ENCODE results near the gene SLC7A14.

DNA sequence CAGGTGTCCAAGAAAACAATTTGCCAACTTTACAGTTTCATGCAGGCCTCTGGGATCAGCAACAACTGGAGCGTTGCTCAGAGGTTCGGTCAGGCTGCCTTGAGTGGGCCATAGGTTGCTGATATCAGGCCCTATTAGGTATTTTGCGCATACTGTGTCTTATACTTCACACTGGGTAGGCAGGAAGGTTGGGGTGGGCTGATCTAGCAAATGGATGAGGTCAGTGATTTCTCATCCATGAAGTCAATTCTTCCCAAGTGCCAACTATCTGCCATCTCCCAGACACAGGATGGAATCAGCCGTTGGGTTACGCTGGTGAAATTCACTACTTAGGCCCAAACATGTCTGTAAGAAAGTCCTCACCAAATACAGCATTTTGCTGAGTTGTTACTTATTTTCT lies 77.6 kb downstream of the SLC7A14 start:
- TF ChIP-seq, protein P1, sequence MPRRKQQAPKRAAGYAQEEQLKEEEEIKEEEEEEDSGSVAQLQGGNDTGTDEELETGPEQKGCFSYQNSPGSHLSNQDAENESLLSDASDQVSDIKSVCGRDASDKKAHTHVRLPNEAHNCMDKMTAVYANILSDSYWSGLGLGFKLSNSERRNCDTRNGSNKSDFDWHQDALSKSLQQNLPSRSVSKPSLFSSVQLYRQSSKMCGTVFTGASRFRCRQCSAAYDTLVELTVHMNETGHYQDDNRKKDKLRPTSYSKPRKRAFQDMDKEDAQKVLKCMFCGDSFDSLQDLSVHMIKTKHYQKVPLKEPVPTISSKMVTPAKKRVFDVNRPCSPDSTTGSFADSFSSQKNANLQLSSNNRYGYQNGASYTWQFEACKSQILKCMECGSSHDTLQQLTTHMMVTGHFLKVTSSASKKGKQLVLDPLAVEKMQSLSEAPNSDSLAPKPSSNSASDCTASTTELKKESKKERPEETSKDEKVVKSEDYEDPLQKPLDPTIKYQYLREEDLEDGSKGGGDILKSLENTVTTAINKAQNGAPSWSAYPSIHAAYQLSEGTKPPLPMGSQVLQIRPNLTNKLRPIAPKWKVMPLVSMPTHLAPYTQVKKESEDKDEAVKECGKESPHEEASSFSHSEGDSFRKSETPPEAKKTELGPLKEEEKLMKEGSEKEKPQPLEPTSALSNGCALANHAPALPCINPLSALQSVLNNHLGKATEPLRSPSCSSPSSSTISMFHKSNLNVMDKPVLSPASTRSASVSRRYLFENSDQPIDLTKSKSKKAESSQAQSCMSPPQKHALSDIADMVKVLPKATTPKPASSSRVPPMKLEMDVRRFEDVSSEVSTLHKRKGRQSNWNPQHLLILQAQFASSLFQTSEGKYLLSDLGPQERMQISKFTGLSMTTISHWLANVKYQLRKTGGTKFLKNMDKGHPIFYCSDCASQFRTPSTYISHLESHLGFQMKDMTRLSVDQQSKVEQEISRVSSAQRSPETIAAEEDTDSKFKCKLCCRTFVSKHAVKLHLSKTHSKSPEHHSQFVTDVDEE (CRISPR knock-in tag; IDR thresholded peaks at IDR 0.05): no peak
- TF ChIP-seq PATZ1 (CRISPR knock-in tag; IDR thresholded peaks at IDR 0.05; ENCODE audit: borderline replicate concordance): no peak

All from SK-N-SH treated with all-trans-retinoic acid at 6 μM for 48 hours (cell line).